T follicular helper cell (primary cell): ENCODE results near the gene CRYAB.
A peak's percentile ranks its signal among the peaks of the same experiment; 100 is the strongest.
"Not testable (repeated sequence)": the region's sequence is repeated elsewhere in the genome, so short reads cannot be mapped to it uniquely, and the experiment has no call there.

Experiments
- DNase-seq: peaks from one replicate; pipeline ENCODE4 v3.0.0-alpha.2; 2020; ENCODE audit warnings: low read depth

Gene CRYAB

GRCh38 chr11:111908639-111909305 is 2.8 kb downstream of the CRYAB start:
- DNase-seq = no peak

- DNase-seq = no peak
Measured at GRCh38 chr11:111906680-111907079, 4.9 kb downstream of the CRYAB start.

DNA sequence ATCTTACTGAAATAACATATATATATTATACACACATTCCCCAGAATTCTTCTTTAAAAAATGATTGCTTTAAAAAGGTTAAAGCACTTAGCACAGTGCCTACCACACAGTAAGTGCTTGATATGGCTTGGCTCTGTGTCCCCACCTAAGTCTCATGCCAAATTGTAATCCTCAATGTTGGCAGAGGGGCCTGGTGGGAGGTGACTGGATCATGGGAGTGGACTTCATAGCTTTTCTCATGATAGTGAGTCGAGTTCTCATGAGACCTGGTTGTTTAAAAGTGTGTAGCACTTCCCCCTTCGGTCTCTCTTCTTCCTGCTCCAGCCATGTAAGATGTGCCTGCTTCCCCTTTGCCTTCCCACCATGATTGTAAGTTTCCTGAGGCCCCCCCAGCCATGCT is 6.2 kb downstream of the CRYAB start:
- DNase-seq = no peak

GRCh38 chr11:111886844-111887243 is 24.7 kb downstream of the CRYAB start:
- DNase-seq = no peak

GRCh38 chr11:111886032-111886431 is 25.5 kb downstream of the CRYAB start:
- no peak for DNase-seq

DNA sequence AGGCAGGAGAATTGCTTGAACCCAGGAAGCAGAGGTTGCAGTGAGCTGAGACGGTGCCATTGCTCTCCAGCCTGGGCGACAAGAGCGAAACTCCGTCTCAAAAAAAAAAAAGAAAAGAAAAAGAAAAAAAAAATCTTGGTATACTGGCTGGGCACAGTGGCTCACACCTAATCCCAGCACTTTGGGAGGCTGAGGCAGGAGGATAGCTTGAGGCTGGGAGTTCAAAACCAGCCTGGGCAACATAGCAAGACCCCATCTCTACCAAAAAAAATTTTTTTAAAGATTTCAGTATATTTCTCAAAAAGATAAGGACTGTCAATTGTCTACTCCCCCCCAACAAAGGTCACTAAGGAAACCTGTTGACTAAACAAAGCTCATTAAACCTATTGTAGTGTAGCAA is 26.5 kb downstream of the CRYAB start:
- not testable (repeated sequence) for DNase-seq

- DNase-seq = no peak
Measured at GRCh38 chr11:111882202-111882601, 29.4 kb downstream of the CRYAB start.

GRCh38 chr11:111879637-111879960 is 32.0 kb downstream of the CRYAB start:
- no peak for DNase-seq

DNA sequence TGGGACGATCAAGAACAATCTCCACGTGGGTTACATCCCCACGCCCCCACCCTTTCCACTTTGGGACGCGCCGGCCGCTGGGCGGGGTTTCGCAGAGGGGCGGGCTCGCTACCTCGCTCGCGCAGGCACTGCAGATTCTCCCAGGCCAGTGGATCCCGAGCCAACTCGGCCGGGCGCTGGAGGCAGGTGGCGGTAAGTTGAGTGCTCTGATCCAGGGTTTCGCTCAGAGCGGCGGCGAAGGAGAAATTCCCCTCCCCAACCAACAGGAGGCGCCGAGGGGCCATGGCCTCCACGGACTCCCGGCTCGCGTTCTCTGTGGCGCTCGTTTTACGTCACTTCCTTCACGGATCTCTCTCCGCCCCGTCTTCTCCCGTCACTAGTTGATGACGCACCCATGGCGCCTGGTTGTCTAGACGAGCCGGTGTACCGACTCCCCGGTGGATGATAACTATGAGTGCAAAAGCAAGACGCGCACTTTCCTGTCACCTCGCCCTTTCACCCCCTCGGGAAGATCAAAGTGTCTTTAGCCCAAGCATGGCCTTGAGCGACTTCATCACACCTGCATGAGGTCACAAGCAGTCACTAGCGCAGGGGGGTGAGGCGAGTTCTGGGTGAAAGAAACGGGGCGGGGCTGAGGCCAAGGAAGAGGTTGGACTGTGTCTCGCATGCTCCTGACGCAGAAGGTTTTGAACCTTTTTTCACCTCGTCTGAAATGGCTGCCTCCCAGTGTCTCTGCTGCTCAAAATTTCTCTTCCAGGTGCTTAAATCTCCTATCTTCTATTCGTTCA is 32.5 kb downstream of the CRYAB start, which contains the start of the genes CFAP68 and FDXACB1:
CFAP68 (plus strand) TSS at position 693 of the 788 bp plus-strand sequence; CDS start at position 713, 20 bp downstream.
FDXACB1 (minus strand) TSS at position 317 of the 788 bp plus-strand sequence; CDS start at position 284, 33 bp downstream.
- peak; percentile 95 for DNase-seq

- DNase-seq = no peak
Measured at GRCh38 chr11:111878385-111878848, 33.2 kb downstream of the CRYAB start.

GRCh38 chr11:111871693-111872161 is 39.8 kb downstream of the CRYAB start:
- no peak for DNase-seq

GRCh38 chr11:111870886-111871692 is 40.5 kb downstream of the CRYAB start, which contains the start of gene ALG9:
Gene ALG9, minus strand, starts transcription at chr11:111871581. Its CDS starts 99 bp downstream, at chr11:111871482.
- DNase-seq = peak; percentile 86

DNA sequence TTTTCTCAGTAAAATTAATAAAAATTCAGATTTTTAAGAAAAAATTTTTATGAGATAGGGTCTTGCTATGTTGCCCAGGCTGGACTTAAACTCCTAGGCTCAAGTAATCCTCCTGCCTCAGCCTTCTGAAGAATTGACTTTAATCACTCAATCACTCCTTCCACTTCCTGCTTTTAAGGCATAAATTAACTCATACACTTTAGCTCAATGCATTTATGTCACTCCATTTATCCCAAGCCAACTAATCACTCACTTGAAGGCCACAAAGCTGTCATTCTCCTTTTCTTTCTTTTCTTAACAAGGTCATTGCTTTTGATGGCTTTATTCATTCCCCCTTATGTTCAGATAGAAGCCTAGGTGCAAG is 41.1 kb downstream of the CRYAB start:
- DNase-seq = no peak

- no peak for DNase-seq
Measured at GRCh38 chr11:111870113-111870512, 41.5 kb downstream of the CRYAB start.

GRCh38 chr11:111860257-111860656 is 51.3 kb downstream of the CRYAB start:
- DNase-seq = no peak
